Measurements from ENCODE around the gene SKOR2.

The SKOR2 gene

DNA sequence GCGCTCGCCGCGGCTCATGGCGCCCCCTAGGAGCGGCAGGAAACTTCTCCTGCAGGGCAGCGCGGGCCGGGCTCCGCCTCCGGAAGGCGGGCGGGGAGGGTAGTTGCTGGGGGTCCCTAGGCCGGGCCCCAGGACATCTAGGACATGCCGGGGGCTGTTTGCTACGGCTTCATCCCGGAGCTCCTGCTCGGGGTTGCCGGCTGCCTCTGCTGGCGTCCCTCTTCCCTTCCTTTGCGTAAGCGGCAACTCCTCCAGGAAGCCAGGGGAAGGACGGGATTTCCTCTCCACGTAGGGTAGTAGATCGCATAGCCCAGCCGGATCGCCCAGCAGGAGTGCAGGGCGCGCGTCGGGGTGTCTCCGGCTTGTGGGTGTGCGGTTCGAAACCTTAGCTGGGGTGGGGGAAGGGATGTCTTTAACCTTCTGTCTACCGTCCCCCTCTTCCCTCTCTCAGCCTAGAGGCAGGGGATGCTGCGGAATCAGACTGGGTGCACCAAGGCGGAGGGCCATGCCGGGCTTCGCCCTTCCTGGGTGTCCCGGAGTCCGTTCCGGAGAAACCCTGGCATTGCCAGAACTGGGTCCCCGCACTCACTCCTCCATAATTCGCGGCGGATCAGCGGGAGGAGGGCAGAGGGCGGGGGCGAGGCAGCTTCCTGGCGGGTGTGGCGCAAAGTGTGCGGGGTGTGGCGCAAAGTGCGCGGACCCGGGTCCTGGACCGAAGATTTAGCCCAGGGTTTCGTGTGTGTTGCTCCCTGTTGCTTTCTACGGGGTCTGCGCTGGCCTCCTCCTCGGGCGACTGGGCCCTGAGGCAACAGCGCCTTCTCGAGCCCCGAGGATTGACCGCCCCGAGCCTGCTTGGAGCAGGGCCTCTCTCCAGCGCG, 12.2 kb upstream of the SKOR2 start:
- Mint-ChIP-seq H3K27ac (no peak overlapping the region), H3K4me1 (no peaks in the 10 kb centered on the region), H3K9me3 (no peaks in the 10 kb centered on the region), H3K4me3 (no peak overlapping the region), H3K36me3 (no peaks in the 10 kb centered on the region), H3K27me3 (peaks cover 79% of the 10 kb centered on the region)
- no peak for DNase-seq
- CTCF ChIA-PET, result no interaction called here

DNA sequence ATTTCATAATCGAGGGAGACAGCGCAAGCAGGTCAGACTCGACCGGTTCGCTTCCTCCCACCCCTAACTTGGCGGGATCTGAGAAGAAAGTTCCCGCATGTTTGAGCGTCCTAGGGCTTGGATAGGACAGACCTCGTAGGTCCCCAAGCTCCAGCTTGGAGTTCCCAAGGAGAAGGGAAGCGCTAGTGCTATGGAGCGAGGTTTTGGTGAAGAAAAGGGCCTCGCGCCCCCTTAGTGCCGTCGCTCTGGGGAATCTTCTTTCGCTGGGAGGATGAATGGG, 11.6 kb upstream of the SKOR2 start:
- Mint-ChIP-seq H3K27me3 (peaks cover 80% of the 10 kb centered on the region), H3K4me3 (no peak overlapping the region), H3K9me3 (no peaks in the 10 kb centered on the region), H3K4me1 (no peaks in the 10 kb centered on the region), H3K27ac (no peak overlapping the region), H3K36me3 (no peaks in the 10 kb centered on the region)
- DNase-seq, result no peak
- CTCF ChIA-PET, result no interaction called here

DNA sequence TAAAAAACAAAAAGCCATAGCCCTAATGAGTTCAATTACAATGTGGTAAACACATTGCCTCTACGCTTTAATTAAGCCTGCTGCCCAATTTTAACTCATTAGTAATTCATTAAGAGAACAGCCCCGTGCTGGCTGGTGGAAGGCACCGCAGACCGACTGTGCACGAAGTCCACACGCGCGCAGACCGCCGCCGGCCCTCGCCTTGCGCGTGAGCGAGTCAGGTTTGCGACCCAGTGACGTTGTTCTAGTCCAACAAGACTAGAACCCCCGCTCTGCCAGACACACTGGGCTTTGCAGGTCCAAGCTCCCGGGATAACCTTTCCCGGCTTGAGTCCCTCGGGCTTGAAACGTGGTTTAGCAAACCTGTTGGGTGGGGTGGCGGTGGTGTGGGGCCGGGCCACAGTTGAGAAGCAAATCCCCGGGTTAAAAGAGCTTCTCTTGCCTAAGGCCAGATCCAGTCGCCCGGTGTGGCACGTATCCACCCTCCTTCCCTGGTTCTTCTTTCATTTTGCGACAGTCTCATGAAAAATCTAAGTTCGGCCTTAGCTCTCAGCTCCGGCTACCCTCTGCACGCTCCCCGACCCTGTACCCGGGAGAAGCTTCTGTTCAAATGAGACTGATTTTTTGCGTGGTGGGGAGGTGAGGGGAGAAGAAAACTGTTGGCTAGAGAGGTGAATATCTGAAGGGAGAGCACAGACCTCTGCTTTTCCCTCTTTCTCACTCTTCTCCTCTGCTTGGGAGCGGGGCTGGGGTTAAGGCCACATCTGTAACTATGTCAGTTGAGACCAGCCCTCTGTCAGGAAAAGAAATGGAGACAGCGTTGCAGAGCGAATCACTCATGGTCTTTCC, 11.1 kb upstream of the SKOR2 start:
- CTCF ChIA-PET, result no interaction called here
- no peak for DNase-seq
- H3K9me3 Mint-ChIP-seq, result no peaks in the 10 kb centered on the region
- peaks cover 80% of the 10 kb centered on the region for H3K27me3 Mint-ChIP-seq
- H3K36me3 Mint-ChIP-seq, result no peaks in the 10 kb centered on the region
- no peaks in the 10 kb centered on the region for H3K4me1 Mint-ChIP-seq
- H3K27ac Mint-ChIP-seq, result no peak overlapping the region
- no peak overlapping the region for H3K4me3 Mint-ChIP-seq

DNA sequence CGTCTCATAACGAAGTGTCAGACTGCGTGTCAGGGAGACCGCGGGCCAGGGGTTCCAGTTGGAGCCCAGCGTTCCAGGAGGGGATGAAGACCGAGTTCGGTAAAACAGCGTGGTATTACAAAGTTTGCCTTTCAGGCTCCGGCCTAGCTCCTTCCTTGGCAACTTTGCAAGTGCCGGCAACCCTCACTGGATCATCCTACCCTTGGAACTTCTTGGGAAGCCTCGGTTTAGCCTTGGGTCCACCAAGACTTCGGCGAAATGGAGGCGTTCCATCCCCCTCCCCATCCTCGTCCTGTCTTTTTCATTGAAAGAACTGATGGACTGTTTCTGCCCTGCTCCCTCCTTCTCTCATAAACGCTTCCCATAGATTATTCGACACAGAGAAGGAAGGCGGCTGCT, 10.4 kb upstream of the SKOR2 start:
- H3K36me3 Mint-ChIP-seq, result no peaks in the 10 kb centered on the region
- no peak overlapping the region for H3K27ac Mint-ChIP-seq
- no peaks in the 10 kb centered on the region for H3K9me3 Mint-ChIP-seq
- peaks cover 85% of the 10 kb centered on the region for H3K27me3 Mint-ChIP-seq
- CTCF ChIA-PET, result no interaction called here
- H3K4me3 Mint-ChIP-seq, result no peak overlapping the region
- no peaks in the 10 kb centered on the region for H3K4me1 Mint-ChIP-seq
- no peak for DNase-seq

DNA sequence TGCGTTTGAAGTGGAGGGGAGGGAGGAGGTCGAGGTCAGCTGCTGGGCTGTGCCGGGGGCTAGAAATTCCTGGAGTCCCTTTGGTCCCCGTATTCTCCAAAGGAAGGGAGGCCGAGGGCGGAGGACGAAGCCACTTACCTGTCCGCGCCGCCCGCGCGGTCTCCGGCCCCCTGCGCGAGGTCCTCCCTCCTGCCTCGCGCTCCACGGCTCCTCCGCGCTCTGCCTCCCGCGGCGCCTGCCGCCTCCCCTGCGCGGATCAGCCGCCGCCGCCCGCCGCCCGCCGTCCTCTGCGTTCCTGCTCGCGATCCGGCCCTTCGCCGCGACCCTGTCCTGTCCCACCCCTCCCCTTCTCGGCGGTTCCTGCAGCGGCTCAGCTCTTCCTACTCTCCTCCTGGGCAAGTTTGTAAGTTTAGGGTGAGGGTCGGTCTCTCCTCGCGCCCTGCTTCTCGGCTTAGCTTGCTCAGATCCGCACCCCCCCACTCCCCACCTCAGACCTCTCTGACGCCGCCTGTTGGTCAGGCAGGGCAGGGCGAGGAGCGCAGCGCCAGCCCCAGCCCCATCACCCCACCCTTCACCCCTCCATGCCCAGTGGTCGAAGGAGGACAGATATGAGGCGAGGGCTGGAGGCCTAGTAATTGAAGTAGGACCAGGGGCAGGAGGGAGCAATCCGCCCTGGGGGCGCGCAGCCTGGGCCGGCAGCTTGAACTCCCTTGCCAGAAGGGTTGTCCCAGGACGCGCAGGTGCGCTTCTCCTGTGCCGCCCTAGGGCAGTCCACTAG, 9.7 kb upstream of the SKOR2 start:
- Mint-ChIP-seq H3K27ac (no peak overlapping the region), H3K4me1 (no peaks in the 10 kb centered on the region), H3K9me3 (no peaks in the 10 kb centered on the region), H3K27me3 (peaks cover 86% of the 10 kb centered on the region), H3K4me3 (no peak overlapping the region), H3K36me3 (no peaks in the 10 kb centered on the region)
- CTCF ChIA-PET, result no interaction called here
- DNase-seq, result no peak

DNA sequence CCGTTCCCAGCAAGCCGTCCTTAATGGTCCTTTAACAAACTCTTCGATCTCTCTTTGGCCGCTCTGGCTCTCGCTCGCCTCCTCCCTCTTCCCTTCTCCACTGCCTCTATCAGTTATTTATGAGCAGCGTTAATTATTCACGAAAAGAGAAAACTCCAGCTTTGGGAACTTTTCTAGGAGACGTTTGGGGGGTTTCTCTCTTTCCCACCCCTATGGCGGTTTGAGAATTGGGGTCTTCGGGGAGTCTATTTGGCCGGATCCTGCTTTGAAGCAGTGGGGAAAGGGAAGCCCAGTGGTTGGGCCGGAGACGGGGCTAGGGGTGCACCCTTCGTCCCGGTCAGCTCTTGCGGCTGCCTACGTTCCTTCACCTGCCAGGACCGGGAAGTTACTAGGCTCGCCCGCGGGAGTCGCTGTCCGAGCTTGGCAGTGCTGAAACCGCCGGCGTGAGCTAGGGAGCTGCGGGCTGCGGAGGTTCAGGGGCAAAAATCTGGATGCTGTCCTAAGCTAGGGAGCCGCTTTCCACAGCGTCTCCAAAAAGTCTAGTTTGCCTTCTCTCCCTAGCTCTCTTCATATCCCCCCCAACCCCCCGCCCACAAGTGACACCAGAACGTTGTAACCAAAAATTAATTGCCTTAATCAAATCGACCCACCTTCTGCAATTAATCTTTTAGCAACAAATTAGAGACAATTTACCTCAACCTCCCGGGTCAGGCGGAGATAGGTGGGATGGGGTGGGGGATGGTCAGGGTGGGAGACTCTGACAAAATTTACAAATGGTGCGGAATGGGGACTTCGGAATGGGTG, 8.9 kb upstream of the SKOR2 start:
- H3K9me3 Mint-ChIP-seq, result no peaks in the 10 kb centered on the region
- H3K27me3 Mint-ChIP-seq, result peaks cover 84% of the 10 kb centered on the region
- H3K36me3 Mint-ChIP-seq, result no peaks in the 10 kb centered on the region
- H3K4me3 Mint-ChIP-seq, result no peak overlapping the region
- no peaks in the 10 kb centered on the region for H3K4me1 Mint-ChIP-seq
- CTCF ChIA-PET, result no interaction called here
- H3K27ac Mint-ChIP-seq, result no peak overlapping the region
- peak; percentile 64 for DNase-seq

DNA sequence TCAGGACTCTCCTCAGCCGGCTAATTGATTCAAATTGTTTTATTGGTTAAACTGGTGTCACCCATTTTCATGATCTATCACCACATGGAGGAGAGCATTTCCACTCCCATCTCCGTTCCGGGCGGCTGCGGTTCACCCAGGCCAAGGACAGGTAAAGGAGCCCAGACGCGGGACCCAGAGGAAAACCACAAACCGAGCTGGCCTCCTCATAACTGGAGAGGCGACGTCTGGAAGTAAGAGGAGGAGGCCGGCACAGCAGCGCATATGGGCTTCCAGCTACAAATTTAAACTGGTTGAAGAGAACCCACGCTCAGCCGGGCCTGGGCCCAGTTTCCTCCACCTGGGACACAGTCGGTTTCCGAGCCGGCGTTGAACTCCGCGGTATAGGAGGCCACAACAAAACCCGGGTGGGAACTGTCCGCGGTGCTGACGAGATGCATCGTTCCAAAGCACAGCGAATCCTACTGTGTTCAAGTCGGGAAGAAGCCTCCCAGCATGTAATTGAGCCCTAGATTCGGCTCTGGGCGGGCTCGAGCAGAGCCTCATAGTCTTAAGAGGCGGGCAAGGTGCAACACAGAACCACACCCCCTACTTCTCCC, 3.0 kb upstream of the SKOR2 start:
- Mint-ChIP-seq H3K9me3 (peaks cover 2% of the 10 kb centered on the region), H3K4me1 (no peaks in the 10 kb centered on the region), H3K27me3 (peaks cover 84% of the 10 kb centered on the region), H3K36me3 (peaks cover 2% of the 10 kb centered on the region), H3K27ac (no peak overlapping the region), H3K4me3 (no peak overlapping the region)
- peak; percentile 71 for DNase-seq
- CTCF ChIA-PET, result no interaction called here

DNA sequence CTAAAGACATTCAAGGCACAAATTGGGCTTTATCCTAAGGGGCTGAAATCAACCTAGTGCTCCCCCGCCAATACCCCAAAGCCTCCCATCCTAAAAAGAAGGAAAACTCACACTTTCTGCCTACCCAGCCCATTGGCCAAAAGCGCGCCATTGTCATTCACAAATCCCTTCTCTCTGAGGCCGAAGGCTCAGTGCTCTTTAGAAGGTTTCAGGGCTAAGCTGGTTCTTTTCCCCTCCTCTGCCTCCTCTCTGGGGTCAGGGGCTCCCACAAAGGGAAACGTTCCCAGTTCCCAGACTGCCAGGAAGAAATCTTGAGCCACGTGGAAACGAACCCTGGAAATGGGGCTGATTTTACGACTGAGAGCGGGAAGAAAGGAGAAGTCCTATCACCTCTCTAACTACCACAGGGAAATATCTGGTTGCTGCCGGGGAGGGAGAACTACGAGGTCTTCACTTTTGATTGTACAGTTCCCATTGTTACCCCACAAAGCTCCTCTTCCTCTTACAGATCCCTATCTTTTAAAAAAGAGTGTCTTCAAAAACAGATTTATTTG, 1.7 kb upstream of the SKOR2 start:
- no peak for DNase-seq
- H3K36me3 Mint-ChIP-seq, result peaks cover 5% of the 10 kb centered on the region

DNA sequence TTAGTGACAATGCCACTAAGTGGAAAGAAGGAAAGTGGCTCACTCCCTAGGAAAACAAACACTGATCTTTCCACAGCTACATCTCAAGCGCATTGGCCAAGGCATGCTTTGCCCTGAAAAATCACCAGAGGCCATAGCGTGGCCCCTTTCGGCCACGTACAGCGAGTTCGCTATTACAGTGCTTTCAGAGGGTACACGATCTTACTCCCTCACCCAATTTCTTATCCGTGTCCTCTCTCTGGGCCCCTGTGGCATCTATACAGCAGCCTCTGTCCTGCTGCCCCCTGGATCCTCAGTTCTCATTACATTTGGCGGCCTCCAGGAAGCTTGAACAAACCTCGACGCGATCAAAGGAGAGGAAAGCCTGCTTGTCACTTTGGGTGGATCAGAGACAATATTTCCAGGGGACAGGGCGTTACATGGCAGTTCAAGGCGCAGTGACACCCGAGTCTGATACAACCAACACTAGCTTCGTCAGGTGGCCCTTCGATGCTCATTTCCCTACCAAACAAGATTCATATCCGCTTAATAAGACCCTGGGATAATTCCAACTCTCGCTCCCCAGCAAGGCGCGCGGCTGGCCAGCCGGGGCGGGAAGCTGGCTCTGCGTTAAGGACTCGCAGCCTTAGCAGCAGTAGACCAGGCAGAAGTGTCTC, 941 bp downstream of the SKOR2 start:
- Mint-ChIP-seq H3K27ac (no peak overlapping the region), H3K9me3 (peaks cover 5% of the 10 kb centered on the region), H3K36me3 (peaks cover 11% of the 10 kb centered on the region), H3K4me1 (peaks cover 8% of the 10 kb centered on the region), H3K27me3 (peaks cover 93% of the 10 kb centered on the region), H3K4me3 (no peak overlapping the region)
- DNase-seq, result no peak
- CTCF ChIA-PET, result no interaction called here

More for the DNA sequence above, 1.7 kb upstream of the SKOR2 start:
- Mint-ChIP-seq H3K4me3 (no peak overlapping the region), H3K27ac (no peak overlapping the region), H3K4me1 (peaks cover 3% of the 10 kb centered on the region), H3K9me3 (peaks cover 2% of the 10 kb centered on the region), H3K27me3 (peaks cover 87% of the 10 kb centered on the region)
- CTCF ChIA-PET, result no interaction called here

DNA sequence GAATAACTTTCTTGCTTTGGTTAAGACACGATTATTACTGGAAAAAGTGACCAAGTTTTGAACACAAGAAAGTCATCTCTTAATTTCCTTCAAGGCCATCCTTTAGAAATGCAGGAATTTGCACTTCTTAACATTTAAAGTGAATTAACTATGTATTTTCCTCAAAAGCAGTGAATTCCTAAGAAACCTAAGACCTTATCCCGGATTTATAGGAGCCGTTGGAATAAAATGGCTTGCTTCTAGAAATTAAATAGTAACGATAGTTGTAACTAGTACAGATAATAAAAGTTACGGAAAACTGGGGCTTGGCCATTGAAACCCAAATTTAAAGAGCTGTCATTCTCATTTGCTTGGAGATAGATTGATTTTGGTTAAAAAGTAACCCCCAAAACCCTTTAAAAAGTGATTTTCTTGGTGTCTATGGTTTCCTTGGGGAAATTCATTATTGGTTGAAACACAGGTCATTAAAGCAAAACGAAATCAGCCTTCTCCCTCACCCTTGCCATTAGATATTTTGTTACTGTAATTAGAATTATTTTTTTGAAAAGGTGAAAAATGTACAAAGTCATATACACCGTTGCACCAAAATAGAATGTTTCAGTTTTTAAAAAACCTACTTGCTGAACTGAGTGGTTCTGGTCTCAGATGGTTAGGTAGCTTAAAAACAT, 2.0 kb downstream of the SKOR2 start:
- no peak for DNase-seq
- H3K9me3 Mint-ChIP-seq, result peaks cover 5% of the 10 kb centered on the region
- CTCF ChIA-PET, result no interaction called here
- peak overlapping the region; percentile 15 for H3K4me3 Mint-ChIP-seq
- H3K36me3 Mint-ChIP-seq, result peaks cover 11% of the 10 kb centered on the region
- peak overlapping the region; percentile 76 for H3K27ac Mint-ChIP-seq
- H3K4me1 Mint-ChIP-seq, result peaks cover 8% of the 10 kb centered on the region
- peaks cover 94% of the 10 kb centered on the region for H3K27me3 Mint-ChIP-seq

DNA sequence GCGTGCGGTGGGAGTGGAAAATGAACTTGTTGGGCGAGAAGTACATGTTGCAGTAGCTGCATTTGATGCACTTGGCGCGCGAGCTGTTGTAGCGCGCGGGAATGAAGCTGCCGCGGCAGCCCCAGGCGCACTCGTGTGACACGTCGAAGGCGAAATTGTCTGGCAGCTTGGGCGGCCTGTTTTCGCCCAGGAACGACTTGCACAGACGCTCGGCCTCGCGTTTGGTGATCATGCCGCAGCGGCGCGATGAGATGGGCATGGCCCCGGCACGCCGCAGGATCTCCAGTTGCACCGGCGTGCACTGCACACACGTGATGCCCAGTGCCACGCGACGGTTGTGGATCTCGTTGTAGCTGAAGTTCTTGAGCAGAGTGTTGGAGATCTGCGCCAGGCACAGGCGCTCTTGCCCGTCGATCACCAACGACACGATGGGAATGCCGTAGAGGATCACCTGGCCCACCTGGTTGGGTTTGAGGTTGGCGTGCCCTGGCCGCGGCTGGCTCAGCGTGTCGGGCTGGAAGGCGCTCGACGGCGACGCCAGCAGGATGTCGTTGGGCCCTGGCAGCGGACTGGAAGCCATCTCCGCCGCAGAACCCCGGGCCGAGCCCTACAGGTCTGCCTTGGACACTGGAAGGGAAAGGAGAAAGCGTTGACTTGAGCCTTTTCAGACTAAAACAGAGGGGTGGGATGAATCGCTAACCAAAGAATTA, 2.7 kb downstream of the SKOR2 start:
- CTCF ChIA-PET, result no interaction called here

DNA sequence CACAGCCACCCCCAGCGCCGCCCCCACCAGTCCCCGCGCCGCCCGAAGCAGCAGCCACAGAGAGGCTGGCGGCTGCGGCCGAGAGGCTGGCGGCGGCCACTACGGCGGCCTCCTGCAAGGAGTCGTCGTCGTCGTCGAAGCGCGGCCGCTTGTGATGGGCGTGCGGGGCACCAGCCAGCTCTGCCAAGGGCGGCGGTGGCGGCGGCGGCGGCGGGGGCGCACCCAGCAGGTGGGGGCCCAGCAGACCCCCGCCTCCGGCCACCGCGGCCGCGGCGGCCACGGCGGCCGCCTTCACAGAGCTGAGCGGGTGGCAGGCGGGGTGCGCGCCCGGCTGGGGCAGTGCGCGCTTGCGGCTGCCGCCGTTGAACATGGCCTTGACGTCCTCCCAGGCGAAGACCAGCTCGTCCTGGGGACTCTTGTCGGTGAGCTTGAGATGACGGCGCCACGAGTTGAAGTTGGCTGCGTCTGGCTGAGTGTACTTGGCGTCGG, 3.3 kb downstream of the SKOR2 start:
- H3K27me3 Mint-ChIP-seq, result peaks cover 86% of the 10 kb centered on the region
- H3K4me1 Mint-ChIP-seq, result peaks cover 8% of the 10 kb centered on the region
- CTCF ChIA-PET, result no interaction called here
- peak overlapping the region; percentile 43 for H3K4me3 Mint-ChIP-seq
- peaks cover 4% of the 10 kb centered on the region for H3K9me3 Mint-ChIP-seq
- H3K27ac Mint-ChIP-seq, result peak overlapping the region; percentile 76
- H3K36me3 Mint-ChIP-seq, result peaks cover 11% of the 10 kb centered on the region
- DNase-seq, result no peak

More for the DNA sequence above, 2.7 kb downstream of the SKOR2 start:
- peaks cover 8% of the 10 kb centered on the region for H3K4me1 Mint-ChIP-seq
- DNase-seq, result no peak
- H3K36me3 Mint-ChIP-seq, result peaks cover 11% of the 10 kb centered on the region
- H3K4me3 Mint-ChIP-seq, result peak overlapping the region; percentile 43
- H3K9me3 Mint-ChIP-seq, result peaks cover 5% of the 10 kb centered on the region
- H3K27me3 Mint-ChIP-seq, result peaks cover 92% of the 10 kb centered on the region
- peak overlapping the region; percentile 76 for H3K27ac Mint-ChIP-seq

All from activated naive CD4-positive, alpha-beta T cell treated with anti-CD3 and anti-CD28 coated beads, Interleukin-2, amount 10 ng/mL, durations not matched to agents 7 days and 5 days (primary cell).